ENCODE data around the gene ENOX1.

ENOX1 gene

DNA sequence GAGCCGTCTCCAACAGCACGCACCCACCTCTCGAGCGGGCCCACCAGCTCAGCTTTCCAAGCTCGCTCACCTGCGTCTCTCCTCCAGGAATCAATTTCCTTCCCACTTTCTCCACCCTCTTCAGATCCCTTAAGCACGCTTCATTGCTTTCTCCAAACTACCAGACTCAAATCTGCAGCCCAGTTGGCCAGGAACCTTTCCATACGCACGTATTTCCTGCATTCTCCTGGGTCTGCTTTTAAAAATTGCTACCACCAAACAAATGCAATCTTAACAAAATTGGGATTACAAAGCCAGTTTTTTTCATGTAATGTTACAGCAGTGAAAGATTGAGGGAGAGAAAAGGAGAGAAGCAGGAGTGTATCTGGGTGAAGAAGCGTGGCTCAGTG lies 1.5 kb downstream of the ENOX1 start:
- no peak for DNase-seq

DNA sequence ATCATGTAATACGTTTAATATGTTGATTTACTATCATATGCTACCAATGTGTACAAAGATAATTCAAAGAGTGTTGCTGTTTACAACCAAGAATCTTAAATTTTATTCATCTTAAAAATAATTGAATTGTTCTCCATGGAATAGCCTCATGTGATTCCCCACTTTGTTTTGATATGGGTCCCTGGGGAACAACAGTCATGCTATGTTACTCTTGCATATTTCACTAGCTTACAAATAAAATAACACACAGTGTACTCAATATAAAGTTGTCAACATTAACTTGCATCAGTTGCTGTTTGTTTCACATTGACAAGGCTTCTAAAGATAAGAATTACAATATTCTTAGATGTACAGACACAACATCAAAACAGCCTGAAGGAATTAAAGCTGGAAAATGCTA lies 2.3 kb downstream of the ENOX1 start:
- no peak for DNase-seq

DNA sequence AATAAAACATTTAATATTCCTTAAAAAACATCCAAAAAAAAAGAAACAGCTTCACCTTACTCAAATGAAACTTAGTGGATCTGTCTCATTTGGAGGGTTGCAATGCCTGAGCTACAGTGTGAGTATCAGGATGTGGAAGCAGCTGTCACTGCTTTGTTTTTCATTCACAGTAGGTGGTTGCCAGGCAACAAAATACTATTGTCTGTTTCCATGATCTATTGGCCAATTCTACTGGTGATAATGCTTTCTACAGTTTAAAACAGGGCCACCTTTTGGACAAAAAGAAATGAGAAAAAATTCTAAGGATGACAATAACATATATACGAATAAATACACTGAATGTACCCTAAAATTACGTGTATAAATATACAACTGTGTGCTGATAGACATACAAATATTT lies 3.0 kb downstream of the ENOX1 start:
- DNase-seq = no peak

DNA sequence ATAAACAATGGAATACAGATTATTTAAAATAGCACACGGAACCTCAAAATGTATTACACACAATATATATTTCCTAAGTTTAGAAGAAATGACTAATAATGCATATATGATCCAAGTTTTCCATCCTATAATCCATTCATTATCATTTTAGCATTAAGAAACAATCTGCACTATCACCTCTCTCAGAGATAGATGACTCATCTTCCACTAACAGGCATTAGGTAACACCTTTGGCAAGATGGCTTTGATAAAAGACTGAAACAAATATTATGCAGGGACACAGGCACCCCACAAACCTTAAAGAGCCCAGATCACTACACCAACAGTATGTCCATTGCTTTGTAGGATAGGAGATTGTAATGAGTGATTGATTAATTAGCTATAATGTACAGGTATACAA lies 4.1 kb downstream of the ENOX1 start:
- DNase-seq = no peak

DNA sequence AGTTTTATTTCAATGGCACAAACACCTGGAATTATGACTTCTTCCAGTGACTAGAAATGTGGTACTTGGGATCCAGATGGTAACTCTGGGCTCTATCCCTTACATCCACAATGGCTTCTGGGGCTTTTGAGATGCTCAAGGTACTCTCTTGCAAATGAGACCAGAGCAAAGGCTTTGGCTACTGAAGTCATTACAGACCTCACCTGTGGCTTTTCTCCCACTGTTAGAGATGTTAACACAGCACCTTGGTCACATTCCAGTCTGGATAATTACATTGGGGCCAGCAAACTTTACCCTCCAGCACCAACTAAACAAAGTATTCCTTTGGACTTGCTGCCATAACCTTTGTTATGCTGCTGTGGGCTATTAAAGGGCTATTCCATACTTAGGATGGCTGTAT lies 6.1 kb downstream of the ENOX1 start:
- DNase-seq = no peak

DNA sequence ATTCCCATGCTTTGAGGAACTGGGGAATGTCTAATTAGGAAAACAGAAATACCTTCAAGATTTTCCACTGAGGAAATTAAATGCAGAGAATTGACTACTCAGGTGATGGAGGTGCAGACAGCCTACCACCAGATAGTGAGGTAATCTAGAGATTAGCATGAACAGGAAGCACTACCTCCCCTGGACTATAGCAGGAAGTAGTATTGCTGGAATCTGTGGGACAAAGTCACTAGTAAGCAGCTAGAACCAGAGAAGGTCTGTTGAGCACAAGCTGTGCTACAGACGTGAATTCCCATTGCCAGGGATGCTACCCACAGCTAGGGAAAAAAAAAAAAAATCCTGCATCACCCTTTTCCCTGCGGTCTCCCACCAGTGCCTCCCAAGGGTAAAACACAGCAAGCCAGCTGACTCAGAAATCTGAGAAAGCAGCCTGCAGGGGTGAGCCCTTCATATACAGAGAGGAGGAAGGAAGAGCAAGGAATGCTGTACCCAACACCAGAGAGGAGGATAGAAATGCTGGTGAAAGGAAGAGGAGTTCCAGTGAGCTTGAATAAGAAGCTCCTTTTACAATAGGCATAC lies 10.2 kb downstream of the ENOX1 start:
- DNase-seq = no peak

DNA sequence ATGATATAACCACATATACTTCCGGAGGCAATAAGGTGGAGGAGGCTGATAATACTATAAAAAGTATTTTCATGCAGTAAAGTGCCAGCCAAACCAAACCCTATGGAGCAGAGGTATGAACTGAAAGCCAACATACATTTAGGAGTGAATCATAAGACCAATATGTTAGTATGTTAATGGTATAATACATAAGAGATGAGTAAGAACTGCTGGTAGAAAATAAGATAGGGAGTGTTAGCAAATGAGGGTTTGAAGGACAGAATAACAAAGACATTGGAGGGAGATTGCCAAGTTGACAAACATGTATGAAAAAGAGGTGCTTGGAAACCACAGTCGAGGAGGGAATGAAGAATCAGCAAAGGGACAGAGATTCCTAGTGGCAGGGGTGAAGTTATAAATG lies 10.8 kb downstream of the ENOX1 start:
- no peak for DNase-seq

DNA sequence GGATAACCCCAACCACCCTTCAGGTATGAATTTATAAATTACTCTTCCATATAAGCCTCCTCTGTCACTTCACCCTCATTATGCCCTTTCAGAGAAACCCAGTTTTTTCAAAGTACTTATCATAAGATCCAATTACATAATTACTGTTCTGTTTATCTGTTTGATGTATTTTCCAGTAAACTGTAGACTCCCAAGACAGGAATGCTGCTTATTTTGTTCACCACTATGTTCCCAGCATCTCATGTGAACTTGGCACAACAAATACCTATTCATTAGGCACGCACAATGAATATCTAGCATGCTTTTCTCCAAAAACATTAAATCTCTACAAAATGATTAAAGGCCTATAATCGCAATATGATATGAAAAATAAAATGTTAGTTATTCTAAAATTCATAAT lies 13.2 kb downstream of the ENOX1 start:
- no peak for DNase-seq

DNA sequence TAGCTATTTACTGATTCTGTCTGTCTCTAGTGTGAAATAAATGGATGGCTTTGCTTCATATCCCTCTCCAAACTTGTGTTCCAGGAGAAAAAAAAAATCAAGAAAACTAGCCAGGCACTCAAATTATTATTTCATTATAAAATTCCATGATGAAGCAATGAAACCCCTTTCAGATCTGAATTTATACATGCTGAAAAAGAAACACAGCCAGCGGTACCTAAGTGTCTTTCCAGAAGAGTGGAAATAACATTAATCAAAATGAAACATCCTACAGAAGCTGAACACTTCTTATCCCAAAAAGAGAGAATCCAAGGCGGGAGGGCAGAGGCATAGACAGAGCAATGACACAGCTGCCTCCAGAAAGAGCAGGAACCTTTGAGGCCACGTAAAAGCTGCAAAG lies 15.9 kb downstream of the ENOX1 start:
- no peak for DNase-seq

DNA sequence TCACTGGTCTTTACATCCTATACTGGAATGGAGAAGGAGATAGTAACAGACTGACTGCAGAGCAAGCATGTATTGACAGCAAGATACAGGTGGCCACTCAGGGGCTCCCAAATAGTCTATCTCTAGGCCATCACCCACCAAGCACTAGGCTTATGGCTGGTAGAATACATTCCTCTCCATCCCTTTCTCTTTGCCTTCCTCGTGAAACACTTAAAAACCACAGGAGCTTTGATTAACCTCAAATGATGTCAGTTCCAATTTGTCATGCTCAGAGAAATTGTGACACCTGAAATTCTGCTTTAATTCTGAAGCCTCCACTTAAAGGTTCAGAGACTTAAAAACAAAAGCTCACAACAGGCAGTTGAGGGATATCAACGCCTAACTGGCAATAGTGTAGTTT lies 17.2 kb downstream of the ENOX1 start:
- no peak for DNase-seq

DNA sequence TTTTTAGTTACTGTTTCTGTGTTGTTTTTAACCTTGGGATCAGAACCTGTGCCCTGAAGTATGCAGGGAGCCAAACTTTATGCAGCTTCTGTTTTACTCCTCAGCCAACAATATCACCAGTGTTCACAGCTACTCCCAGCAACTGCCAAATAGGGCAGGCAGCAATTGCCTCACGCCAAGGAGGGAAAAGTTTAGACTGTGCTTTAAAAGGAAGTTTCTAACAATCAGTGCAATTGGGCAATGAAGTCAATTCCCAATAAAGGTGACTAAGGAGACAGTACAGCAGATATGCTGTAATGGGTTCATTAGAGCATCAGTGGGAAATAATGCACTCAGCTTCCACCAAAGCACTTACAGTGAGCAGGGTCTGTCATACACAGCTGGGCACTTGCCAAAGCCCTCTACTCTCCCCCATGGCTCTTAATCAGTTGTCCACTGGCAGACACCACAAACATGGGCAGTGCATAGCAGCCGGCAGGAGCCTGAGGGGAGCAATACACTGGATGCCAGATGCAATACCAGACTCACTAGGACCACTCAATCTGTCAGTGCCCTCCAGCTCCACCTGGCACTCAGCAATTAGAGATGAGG lies 19.3 kb downstream of the ENOX1 start:
- no peak for DNase-seq

DNA sequence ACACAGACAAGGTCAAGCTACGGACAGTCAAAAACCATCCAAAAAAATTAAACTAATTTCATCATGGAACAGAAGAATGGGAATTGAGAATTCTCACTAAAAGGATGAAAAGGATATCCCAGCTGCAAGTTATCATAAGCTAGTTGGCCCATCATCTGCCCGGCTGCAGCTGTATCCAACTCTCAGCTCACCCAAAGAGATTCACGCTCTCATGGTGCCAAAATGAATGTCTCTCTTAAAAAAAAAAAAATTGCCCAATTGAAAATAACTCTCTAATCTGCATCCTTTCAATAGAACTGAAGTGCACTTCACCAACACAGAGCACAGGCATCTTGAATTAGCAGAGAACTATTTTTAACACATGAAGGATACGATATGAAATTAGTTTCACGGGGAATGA lies 20.0 kb downstream of the ENOX1 start:
- no peak for DNase-seq

DNA sequence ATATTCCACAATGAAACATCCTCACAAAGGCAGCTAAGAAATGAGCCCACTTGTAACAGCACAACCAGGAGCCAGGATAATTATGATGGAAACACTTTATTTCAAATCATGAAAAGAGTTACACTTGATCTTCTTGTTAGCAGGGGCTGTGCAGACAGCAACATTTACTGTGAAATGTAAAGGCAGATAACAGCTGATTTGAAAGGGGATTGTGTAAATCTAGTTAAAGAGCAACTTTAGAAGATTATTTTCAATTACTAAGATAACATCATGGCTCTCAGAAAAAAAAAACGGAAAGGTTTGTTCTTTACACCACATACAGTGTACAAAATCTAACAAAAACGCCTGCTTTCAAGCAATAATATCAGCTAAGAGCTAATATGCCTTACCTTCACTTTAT lies 22.4 kb downstream of the ENOX1 start:
- no peak for DNase-seq

DNA sequence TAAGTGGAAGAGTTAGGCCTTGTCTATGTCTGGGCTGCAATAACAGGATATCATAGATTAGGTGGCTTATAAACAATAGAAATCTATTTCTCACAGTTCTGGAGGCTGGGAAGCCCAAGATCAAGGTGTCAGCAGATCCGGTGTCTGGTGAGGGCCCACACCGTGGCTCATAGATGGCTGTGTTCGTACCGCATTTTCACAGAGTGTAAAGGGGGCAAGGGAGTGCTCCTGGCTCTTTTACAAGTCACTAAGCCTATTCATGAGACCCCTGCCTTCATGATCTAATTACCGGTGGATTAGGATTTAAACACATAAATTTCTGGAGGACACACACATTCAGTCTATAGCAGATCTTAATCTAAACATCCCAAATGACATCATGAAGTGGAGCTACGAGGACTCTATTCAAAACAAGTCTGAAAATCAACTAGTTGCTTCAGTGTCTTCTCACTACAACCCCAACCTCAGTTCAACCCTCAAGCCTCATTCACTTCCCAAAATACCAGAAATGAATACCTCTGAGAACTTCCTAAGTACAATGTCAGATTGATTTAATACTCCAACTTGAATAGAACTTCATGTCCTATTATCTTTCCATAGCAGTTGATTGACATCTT lies 23.5 kb downstream of the ENOX1 start:
- DNase-seq = no peak

DNA sequence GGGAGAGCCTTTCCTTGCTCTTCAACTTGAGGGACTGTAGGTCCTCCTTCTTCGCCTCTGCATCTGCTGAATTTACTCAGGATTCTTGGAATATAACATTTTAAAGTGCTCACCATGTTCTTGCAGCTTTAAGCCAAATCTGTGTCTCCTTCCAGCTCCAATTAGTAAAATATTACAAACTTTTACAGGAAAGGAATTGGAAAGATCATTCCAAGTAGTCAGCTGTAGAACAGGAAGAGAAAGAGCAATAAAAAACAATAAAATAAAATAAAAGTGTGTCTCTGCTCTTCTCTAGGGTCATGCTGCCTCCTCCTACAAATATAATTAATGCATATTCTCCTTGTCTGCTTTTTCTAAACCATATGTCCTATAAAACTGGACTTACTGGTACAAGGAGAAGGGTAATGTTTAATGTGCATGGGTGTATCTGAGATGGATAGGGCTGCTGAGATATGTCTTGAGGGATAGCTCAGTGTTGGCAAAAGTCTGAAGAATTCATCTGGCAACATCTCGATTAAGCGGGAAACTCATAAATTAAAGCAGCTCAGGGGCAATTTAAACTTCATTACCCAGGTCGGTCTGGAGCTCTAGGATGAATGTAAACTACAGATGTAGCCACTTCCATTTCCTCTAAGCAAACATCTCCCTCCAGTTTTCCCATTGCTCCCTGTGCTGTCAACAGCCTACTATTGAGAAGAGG lies 25.0 kb downstream of the ENOX1 start:
- no peak for DNase-seq

DNA sequence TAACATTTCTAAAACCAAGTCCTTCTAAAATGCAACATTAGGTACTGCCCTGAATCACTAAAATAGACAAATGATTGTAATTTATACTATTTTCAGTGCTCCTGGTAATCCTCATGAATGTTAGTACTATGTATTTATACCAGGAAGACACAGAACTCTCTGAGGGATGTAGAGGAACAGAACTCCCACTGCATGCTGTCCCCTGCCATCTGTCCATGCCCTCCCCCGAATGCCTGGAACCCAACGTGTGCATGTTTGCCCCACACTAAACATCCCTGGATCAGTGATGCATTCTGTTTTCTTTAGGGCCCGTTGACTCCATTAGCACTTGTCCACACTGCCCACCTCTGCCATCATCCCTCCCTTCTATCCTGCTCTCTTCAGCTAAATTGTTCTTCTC lies 26.5 kb downstream of the ENOX1 start:
- no peak for DNase-seq

DNA sequence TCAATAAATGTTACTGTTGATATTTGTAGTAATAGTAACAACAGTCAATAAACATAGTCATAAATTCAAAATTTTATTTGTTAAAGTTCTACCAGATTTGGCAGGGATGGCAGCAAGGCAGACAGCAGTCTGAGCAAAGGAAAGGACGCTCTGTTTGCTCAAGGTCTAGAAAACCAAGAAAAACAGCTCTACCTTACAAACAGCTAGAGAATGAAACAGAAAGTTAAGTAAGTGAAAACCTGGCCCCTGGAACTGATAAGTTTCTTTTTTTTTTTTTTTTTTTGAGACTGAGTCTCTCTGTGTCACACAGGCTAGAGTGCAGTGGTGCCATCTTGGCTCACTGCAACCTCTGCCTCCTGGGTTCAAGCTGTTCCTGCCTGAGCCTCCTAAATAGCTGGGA lies 27.9 kb downstream of the ENOX1 start:
- no peak for DNase-seq

DNA sequence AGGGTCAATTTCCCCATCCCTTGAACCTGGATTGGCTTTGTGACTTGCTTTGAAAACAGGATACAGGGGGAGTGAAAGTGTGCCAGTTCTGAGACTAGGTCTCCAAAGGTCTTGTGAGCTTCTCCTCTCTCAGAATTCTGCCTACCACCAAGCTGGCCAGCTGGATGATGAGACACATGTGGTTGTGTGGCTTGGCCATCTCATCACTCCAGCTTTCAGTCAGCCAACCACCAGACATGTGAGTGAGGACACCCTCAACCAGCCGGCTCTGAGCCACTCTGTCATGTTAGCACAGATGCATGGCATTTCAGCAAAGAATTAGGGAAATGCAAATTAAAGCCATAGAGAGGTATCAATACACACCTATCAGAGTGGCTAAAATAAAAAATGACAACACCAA lies 29.5 kb downstream of the ENOX1 start:
- no peak for DNase-seq

DNA sequence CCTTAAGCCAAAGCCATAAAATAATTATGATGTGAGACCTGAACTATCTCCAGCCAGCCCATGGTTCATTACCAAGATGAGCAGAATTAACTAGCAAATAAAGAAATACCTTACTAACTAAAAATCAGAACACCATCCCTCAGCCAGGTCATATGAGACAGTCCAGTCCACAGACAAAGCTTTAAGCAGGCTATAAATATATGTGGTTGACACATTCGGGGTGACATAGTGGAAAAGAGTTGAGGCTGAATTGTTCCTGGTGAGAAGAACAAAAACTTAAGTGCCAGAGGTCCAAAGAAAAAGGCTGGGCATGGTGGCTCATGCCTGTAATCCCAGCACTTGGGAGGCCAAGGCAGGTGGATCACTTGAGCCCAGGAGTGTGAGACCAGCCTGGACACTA lies 30.9 kb downstream of the ENOX1 start:
- DNase-seq = no peak

DNA sequence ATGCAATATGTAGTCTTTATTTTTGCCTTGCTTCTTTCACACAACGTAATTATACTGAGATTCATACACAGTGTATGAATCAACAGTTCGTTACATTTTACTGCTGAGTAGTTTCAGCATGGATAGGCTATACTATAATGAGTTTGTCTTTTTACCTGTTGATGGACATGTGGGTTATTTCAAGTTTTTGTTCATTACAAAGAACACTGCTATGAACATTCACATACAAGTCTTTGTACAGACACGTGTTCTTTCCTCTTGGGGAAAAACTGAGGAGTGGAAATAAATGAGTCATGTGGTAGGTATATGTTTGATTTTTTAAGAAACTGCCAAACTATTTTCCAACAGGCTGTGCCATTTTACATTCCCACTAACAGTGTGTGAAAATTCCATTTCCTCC lies 35.1 kb downstream of the ENOX1 start:
- no peak for DNase-seq

DNA sequence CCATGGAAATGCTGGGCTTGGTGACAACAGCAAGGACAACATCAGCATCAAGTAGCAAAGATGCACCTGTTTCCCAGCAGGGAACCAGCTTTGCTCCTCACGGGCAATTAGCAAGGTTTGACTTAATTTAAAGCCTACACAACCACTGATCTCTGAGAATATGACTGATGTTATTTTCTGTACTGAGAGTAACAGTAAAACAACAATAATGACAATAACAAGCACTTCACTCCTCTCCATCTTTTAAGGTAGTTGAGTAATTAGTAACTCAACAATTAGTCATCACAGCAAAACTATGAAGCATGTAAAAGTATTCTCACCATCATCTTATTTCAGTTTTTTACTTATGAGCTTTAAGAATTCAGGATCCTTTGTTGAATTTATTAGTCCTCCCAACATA lies 37.3 kb downstream of the ENOX1 start:
- DNase-seq = no peak

DNA sequence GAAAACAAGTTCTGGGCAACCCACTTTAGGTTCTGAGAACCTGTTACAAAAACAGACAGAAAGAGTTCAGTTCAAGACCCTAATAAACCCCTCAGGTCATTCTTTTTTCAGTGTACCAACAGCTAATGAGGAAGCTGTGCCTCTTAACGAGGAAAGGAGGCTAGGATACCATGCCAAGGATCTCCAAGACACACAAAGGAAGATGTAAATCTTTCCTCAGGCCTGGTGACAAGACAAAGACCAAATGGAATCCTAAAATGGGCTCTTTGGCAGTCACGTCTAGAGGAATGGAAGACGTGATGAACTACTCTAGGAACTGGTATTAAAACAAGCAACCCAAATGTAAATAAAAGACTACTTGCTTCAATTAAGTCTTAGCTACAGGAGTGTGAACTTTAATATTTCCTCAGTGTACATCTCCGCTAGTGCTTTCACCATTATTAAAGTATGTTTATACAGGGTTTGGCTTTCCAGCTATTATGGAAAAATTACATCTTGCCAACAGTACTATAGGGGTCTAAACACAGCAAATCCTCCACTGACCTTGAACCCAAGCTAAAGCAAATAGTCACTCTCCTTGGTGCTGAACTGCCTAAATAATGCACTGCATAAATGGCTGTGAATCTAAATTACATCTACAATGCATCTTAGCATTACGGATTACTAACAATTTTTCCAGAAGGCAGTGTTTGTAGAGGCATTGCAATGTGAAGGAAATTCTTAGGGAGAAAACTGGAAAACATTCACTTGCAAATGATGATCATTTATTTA lies 42.3 kb downstream of the ENOX1 start:
- DNase-seq = no peak

DNA sequence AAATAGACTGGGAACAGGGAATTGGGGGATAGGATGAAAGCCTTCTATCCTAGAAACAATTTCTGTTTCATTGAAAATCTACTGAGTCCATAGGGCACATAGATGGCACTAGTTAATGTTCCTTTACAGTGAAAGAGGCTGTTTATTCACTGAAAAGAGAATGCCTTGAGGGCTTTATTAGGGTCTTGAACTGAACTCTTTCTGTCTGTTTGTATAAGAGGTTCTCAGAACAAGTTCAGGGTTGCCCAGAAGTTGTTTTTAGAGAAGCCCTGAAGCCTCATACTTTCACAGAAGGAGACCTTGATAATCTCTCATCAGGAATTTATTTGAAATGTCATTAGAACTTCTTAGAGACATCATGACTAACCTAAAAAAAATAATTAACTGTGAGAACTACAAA lies 43.9 kb downstream of the ENOX1 start:
- no peak for DNase-seq
